Suprapubic skin (tissue), 4 donors: ENCODE results near the gene TRUB2. TPM values are rescaled to one million over a fixed set of nuclear protein-coding genes. Genes with fewer than 3 reads are reported as not detected.
A peak's percentile ranks its signal among the peaks of the same experiment; 100 is the strongest.

Experiments used
- DNase-seq, 2 donors: peaks; one replicate each; pipeline ENCODE4 v3.0.0-alpha.2; 2019; ENCODE audit warnings: low spot score in 2 of 2
- H3K27ac ChIP-seq: fragments of 200-600 bp; sonication (generic); one replicate; pipeline ENCODE4 v1.5.1; 2019
- H3K27me3 ChIP-seq: fragments of 200-600 bp; sonication (generic); one replicate; pipeline ENCODE4 v1.5.1; 2019
- H3K36me3 ChIP-seq: fragments of 200-600 bp; sonication (generic); one replicate; pipeline ENCODE4 v1.5.1; 2019
- H3K4me1 ChIP-seq: fragments of 200-600 bp; sonication (generic); one replicate; pipeline ENCODE4 v1.5.1; 2019
- H3K4me3 ChIP-seq: fragments of 200-600 bp; sonication (generic); one replicate; pipeline ENCODE4 v1.5.1; 2019; ENCODE audit warnings: mild to moderate bottlenecking
- H3K9me3 ChIP-seq: fragments of 200-600 bp; sonication (generic); one replicate; pipeline ENCODE4 v1.5.1; 2019
- CTCF ChIP-seq, 2 donors: fragments of 200-600 bp in 1 of 2; fragments of 450-650 bp in 1 of 2; sonication (generic) in 1 of 2; IDR thresholded peaks; one replicate each; pipeline ENCODE4 v1.5.1; 2016 to 2019; ENCODE audit warnings: antibody characterized with exemption in 2 of 2, mild to moderate bottlenecking in 1 of 2, moderate library complexity in 1 of 2
- EP300 ChIP-seq: sonication (generic); formaldehyde crosslinking; IDR thresholded peaks from one replicate; pipeline ENCODE4 v1.6.1; 2017; ENCODE audit warnings: antibody characterized with exemption
- POLR2A ChIP-seq, 2 donors: fragments of 450-650 bp; IDR thresholded peaks; one replicate each; pipeline ENCODE4 v1.6.1; 2017; ENCODE audit warnings: antibody characterized with exemption in 2 of 2, mild to moderate bottlenecking in 2 of 2, moderate library complexity in 2 of 2
- POLR2AphosphoS5 ChIP-seq, 3 donors: sonication (generic); formaldehyde crosslinking; IDR thresholded peaks; one replicate each; pipeline ENCODE4 v1.6.1; 2017; ENCODE audit warnings: antibody characterized with exemption in 3 of 3
- WGBS: methylation state at CpG from one replicate; pipeline ENCODE4 v1.1.5; 2018; 5-methylcytosine and 5-hydroxymethylcytosine counted together
- total RNA-seq, 4 donors: library from RNA; depleted of rRNA; stranded (reverse); fragments of >200 nt; gene quantifications; one replicate each; pipeline ENCODE4 v1.1.0, GENCODE V29; 2016

The TRUB2 gene
- total RNA-seq, 4 donors from 2014 or later, result 11.6 to 19.9 (median 14.1) TPM

GRCh38 chr9:128314697-128315096, 7.5 kb downstream of the TRUB2 start:
- 95% methylated on average over 4 of the region's 4 CpGs for WGBS

GRCh38 chr9:128310461-128310860, 11.8 kb downstream of the TRUB2 start:
- peaks cover 17% of the 10 kb centered on the region for H3K4me1 ChIP-seq
- TF ChIP-seq CTCF (IDR thresholded peaks at IDR 0.05) (no peak), POLR2AphosphoS5 (IDR thresholded peaks at IDR 0.05) (no peak), EP300 (no peak)
- no peaks in the 10 kb centered on the region for H3K9me3 ChIP-seq
- DNase-seq, result no peak
- H3K36me3 ChIP-seq, result peaks cover 61% of the 10 kb centered on the region
- 76% methylated on average over 8 of the region's 10 CpGs for WGBS
- H3K4me3 ChIP-seq, result no peak overlapping the region
- H3K27ac ChIP-seq, result no peak overlapping the region
- H3K27me3 ChIP-seq, result no peaks in the 10 kb centered on the region

More at GRCh38 chr9:128314697-128315096, 7.5 kb downstream of the TRUB2 start:
- TF ChIP-seq CTCF (IDR thresholded peaks at IDR 0.05), result no peak
- TF ChIP-seq POLR2A (IDR thresholded peaks at IDR 0.05), result no peak
- no peak for TF ChIP-seq POLR2AphosphoS5 (IDR thresholded peaks at IDR 0.05)
- no peak for TF ChIP-seq EP300
- H3K4me3 ChIP-seq, result no peak overlapping the region
- H3K4me1 ChIP-seq, result no peaks in the 10 kb centered on the region
- no peaks in the 10 kb centered on the region for H3K9me3 ChIP-seq
- H3K27ac ChIP-seq, result no peak overlapping the region
- no peaks in the 10 kb centered on the region for H3K27me3 ChIP-seq
- peaks cover 84% of the 10 kb centered on the region for H3K36me3 ChIP-seq
- no peak for DNase-seq

- peaks cover 52% of the 10 kb centered on the region for H3K36me3 ChIP-seq
- WGBS, result 93% methylated on average over 15 of the region's 16 CpGs
- H3K9me3 ChIP-seq, result no peaks in the 10 kb centered on the region
- no peak for TF ChIP-seq CTCF (IDR thresholded peaks at IDR 0.05)
- TF ChIP-seq POLR2AphosphoS5 (IDR thresholded peaks at IDR 0.05), result no peak
- no peak for TF ChIP-seq POLR2A (IDR thresholded peaks at IDR 0.05)
- TF ChIP-seq EP300, result no peak
- H3K27me3 ChIP-seq, result no peaks in the 10 kb centered on the region
- H3K4me1 ChIP-seq, result peaks cover 20% of the 10 kb centered on the region
- no peak overlapping the region for H3K4me3 ChIP-seq
- DNase-seq, result no peak
- H3K27ac ChIP-seq, result no peak overlapping the region
These were observed 12.7 kb downstream of the TRUB2 start for GRCh38 chr9:128309551-128309950.

- no peak for DNase-seq
- WGBS, result 62% methylated on average over 5 of the region's 5 CpGs
- TF ChIP-seq POLR2AphosphoS5 (IDR thresholded peaks at IDR 0.05) (no peak), EP300 (no peak), CTCF (IDR thresholded peaks at IDR 0.05) (no peak), POLR2A (IDR thresholded peaks at IDR 0.05) (no peak)
- H3K9me3 ChIP-seq, result no peaks in the 10 kb centered on the region
- peak overlapping the region; percentile 34 for H3K27ac ChIP-seq
- H3K4me3 ChIP-seq, result no peak overlapping the region
- peaks cover 29% of the 10 kb centered on the region for H3K4me1 ChIP-seq
- H3K36me3 ChIP-seq, result peaks cover 18% of the 10 kb centered on the region
- H3K27me3 ChIP-seq, result no peaks in the 10 kb centered on the region
These were observed 17.3 kb downstream of the TRUB2 start for GRCh38 chr9:128304971-128305288.

- Histone ChIP-seq H3K4me1 (peaks cover 29% of the 10 kb centered on the region), H3K27ac (peak overlapping the region; percentile 34), H3K27me3 (no peaks in the 10 kb centered on the region), H3K36me3 (peaks cover 12% of the 10 kb centered on the region), H3K9me3 (no peaks in the 10 kb centered on the region), H3K4me3 (no peak overlapping the region)
- DNase-seq, result no peak
- no peak for TF ChIP-seq CTCF (IDR thresholded peaks at IDR 0.05)
- no peak for TF ChIP-seq POLR2AphosphoS5 (IDR thresholded peaks at IDR 0.05)
- no peak for TF ChIP-seq POLR2A (IDR thresholded peaks at IDR 0.05)
- no peak for TF ChIP-seq EP300
- WGBS, result 65% methylated on average over 9 of the region's 9 CpGs
These were observed 17.9 kb downstream of the TRUB2 start for GRCh38 chr9:128304136-128304970.
